ENCODE data around the gene VOPP1.
"Not testable (repeated sequence)": the region's sequence is repeated elsewhere in the genome, so short reads cannot be mapped to it uniquely, and the experiment has no call there.

VOPP1 gene

DNA sequence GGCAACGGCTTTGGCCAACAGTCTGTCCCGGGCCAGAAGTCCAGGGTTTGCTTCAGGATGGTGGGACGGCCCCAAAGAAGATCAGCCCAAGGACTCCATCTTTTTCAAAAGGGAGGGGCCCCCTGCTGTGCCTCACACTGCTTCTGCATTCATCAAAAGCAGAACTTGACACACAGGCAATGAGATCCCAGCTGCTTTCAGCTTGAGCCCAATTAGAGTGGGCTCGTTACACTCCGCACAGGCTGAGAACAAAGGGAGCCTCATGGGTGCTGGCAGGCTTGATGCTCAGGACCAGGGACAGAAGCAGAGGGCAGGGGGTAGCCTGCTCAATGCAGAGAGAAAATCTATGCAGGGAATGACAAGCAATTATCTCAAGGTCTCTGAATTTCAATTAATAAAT is 45.5 kb downstream of the VOPP1 start:
- DNase-seq, result no peak

DNA sequence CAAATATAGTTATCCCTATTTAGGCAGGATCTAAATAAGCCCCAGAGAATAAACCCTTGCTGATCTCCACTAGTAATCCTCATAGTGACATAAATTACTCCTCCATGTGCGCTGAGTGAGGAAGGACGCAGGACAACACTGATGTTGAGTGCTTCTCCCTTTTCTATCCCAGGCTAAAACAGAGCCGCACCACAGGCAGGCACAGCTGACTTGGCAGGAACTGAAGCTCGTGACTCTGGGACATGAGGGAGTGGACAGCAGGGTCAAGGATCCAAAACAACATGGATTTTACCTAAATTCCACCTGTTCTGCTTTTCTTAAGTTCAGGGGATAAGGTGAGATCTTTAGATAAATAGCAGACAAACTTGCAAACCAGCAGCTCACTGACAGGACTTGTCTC is 46.0 kb downstream of the VOPP1 start:
- no peak for DNase-seq

DNA sequence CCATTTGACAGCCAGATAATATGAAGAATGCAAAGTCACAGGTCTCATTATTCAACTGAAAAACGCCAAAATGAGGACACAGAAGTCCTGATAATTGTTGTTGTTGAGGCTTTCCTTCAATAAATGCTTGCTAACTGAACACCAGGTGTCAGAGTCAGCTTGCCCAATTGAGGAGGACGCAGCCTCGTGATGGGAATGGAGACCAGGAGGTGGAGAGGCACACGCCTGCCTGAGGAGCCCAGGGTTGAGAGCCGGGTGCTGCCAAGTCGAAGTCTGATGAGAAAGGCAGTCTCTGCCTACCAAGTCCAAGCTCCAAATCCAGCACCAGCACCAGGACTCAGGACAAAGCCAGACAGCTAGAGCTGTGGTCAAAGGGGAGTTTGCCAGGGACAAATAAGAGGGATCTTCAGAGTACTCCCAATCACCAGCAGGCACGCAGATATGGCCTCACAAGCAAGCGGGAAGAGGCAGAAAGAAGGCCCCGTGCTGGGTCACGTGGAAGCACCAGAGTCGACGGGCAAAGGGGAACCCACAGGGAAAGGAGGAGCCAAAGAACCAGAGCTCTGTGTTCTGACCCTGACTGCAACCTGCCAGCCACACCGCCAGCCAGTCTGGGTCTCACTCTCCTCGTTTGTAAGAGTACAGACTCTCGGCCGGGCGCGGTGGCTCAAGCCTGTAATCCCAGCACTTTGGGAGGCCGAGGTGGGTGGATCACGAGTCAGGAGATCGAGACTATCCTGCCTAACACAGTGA is 47.6 kb downstream of the VOPP1 start:
- no peak for DNase-seq

DNA sequence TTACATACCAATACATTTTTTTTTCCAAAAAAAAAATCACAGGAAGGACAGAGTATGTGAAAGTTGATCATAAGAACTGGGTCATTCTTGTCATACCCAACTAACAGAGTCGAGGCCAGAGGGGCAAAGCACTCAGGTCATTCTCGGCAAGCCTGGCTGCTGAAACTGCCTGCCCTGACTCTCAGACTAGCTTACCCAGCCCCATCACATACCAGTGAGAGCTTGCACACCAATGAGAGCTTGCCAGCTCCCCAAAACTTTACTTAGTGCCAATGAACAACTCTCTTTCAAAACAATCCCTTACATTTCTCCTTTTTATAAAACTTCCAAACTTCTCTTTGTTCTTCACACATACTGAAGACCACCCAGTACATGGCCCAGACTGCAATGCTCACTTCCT is 48.9 kb downstream of the VOPP1 start:
- DNase-seq, result no peak

DNA sequence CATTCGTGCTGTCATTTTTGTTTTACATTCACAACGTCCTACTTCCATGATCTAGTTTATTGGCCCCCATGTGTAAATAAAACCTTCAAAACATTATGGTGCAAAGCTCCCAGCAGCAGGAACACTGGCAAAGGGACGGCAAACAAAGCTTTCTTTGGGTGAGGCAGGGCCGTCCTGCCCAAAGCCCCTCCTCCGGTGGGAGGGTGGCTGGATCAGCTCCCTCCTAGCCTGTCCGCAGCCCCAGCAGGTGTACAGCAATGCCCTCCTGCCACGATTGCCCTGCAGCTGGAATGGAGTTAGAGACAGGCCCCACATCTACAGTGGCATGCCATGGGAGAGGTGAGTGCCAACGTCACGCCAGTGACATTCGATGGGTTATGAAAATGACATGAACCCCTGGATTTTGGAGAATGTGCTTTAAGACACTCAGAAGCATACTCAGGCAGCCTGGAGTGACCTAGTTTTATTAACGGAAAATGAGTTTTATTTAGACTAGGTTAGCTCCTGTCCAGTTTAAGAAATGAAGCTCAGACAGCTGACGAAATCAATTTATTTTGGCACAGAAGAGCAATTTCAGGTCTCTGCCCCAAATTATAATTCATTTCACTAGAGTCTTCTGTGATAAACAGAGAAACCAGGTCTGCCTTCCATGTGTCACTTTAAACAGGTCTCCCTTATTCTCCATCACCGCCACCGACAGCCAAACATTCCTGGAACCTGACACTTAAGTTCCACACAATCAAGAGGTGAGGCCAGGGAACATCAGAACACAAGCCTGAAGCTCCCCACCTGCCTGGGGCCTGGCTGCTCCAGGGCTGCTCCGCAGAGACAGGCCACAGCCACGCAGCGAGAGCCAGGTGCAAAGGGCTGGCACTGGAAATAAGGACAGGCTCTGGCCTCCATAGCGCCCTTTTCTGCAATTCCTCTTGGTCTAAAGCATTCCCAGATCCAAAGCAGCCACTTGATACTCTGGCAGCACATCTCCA is 50.1 kb downstream of the VOPP1 start:
- DNase-seq, result no peak

DNA sequence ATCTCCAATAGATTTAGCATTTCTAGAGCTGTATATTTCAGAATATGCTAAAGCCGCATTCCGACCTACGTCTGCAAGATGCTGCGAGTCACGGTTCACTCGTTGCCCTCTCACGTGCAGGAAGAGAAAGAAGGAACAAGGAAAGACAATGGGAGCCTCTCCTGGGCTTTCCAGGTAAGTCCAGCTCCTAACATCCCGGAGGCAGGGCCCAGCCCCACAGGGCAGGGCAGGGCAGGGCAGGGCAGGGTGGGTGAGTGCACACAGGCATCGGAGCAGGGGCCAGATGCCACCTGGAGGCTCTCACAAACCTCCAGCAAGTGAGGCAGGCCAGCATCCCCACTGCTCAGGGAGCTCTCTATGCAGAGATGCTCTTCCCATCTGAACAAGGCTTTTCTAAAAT is 50.8 kb downstream of the VOPP1 start:
- DNase-seq, result no peak

DNA sequence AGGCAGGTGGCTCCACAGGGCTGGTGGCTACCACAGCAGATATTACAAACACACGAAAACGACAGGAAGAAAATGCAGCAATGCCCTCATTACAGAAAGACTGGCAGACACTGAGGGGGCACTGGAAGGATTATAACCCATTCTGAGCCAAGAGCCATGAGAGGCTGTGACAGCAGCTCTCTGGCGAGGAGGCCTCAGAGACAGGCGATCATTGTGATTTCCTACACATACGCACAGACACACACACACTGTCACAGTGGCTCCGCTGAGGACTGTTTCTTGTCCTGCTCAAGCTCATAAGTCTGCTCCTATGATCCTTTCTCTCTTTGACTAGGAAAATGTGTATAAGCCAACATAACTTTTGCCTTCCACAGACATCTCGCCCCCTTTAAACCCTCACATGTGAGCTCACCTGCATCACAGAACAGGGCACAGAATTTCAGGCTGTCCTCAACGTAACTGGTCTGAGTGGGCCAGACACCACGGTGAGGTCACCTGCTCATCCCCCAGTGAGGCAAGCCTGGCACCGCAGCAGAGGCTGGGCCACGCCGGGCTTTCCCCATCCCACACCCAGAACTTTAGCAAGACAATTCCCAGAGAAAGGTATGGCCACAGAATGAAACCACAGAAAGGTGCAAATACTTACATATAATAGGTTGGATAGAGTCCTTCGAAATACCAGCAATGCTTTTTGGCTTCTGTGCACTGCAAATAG is 51.7 kb downstream of the VOPP1 start:
- no peak for DNase-seq

DNA sequence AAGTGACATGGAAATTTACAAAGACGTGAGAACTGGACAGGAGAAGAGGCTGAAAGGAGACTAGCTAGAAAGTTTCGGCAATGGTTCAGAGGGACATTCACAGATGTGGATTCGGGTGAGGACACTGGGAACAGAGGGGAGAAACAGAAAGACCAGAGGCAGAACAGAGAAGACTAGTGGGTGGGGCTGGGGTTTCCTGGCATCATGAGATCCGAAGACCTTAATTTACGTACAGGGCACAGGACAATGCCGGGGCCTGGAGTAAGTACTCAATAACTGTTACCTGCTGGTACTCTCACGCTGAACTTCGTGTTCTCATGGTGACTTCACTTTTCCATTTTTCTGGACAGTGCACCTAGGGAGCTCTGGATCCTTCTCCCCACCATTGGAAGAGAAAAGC is 53.5 kb downstream of the VOPP1 start:
- no peak for DNase-seq

DNA sequence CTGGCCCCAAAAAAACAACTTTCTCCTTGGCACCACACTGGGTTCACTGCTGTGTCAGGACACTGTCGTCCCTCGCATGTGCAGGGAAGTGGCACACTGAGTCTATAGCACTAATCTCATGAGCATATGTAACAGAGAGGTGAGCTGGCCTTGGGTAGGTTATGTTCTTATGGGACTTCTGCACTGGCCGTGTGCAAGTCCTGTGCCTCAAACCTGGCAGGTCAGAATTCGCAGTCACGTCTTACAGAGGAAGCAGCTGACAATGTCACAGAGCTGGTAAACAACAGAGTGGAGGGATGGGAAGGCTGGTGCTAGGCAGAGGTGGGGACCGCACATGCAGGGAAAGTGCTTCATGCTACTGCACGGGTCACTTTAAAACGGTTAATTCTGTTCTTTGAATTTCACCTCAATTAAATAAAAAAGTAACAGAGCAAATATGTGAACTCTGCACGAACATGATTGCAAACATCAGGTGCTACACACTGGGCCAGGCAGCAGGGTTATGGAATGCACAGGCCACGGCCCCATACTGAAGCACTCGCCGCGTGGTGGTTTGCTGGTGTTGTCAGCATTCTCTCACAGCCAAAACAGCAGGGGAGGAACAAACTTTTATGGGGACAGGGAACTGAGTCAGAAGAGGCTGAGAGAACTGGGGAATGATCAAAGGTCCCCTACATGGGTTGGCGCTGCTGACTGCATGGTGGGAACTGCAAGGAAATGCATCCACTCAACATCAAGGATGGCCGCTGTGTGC is 54.2 kb downstream of the VOPP1 start:
- no peak for DNase-seq

DNA sequence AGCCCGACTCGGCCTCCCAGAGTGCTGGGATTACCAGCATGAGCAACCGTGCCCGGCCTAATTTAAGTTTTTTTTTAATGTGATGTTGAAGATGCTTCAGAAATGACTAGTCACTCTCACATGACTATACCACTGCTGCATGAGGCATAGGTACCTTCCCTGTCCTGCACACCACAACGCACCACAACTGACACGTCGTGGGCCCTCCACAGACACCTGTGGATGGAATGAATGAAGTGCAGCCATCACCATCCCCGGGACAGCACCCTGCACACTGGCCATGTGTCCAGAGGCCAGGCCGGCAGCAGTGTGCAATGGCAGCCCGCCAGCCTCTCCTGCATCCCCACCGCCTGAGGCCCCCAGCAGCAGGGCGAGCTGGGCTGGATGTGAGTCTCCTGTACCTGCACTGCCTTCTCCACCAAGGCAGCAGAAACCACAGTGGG is 55.1 kb downstream of the VOPP1 start:
- no peak for DNase-seq

DNA sequence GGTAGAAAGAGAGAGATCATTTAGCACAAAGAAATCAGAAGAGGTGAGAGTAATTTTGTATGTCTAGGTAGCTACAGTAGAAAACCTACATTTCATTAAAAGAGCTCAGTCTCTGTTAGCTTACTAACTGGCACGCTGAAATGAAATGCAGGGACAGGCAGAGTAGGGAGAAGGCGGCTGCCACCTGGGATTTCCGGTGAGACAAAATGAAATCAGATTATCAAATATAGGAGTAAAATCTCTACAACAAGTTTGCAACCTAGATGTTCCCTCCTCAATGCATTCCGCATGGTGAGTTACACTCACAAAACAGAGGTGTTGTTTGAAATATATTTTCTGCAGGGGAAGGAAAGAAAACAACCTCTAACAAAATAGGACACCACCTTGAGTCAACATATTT is 55.9 kb downstream of the VOPP1 start:
- no peak for DNase-seq

DNA sequence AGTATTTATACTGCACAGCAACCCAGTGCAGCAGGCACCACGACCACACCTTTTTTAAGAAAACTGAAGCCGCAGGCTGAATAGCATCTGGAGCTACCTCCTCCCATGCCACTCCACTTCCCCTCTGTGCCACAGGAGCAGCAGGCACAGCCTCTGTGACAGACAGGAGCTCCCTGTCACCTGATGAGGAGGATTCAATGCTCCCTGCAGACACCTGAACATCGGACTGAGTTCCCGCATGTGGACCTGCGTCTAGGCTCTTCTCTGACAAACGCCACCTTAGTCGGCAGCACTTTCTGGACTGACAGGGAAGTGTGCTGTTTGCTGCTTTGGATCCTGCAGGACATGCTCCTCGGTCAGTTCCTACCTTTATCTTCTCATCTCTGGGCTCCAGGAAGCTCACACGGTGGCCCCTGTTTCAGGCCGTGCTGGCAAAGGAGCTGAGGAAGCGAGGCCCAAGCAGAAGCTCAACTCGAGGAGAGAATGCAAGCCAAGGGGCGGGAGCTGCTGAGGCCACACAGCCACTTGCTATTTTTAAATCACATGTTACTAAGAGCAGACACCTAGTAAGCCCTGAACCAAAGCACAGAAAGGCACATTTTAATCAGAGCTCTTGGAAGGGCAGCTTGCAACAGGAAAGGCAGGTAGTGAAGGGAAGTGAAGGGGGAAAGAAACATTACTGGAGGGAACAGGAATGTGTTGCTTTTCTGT is 56.6 kb downstream of the VOPP1 start:
- DNase-seq, result no peak

DNA sequence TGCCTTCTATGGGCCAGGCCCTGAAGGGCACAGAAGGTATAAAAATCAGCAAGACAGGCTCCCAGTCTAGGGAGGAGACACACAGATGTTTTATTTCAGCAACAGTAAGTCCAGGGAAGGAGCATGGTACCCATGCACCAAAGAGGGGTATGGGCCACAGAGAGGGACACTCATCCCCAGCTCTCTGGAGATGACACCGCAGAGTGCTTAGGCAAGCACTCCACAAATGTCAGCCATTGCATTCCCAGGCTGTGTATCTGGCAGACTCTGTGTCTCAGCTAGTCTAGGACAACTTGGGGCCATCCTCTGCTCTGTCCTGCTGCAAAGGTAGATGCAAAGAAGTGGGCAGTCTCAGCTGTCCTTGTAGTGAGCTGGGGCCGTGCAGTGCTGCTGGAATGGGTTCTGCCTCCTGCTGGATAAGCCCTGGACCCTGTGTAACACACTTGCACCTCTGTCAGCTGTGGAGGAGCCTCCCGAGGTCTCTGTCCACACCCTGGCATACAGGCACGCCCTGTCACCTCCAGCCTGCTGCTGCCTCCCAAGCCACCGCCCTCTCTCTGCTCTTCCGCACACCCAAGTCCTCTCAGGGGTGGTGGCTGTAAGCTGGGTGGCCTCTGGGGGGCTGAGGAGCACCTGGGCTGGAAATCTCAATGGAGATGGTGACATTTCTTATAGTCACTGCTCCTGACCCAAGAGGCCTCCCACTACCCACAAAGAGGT is 57.6 kb downstream of the VOPP1 start:
- no peak for DNase-seq

DNA sequence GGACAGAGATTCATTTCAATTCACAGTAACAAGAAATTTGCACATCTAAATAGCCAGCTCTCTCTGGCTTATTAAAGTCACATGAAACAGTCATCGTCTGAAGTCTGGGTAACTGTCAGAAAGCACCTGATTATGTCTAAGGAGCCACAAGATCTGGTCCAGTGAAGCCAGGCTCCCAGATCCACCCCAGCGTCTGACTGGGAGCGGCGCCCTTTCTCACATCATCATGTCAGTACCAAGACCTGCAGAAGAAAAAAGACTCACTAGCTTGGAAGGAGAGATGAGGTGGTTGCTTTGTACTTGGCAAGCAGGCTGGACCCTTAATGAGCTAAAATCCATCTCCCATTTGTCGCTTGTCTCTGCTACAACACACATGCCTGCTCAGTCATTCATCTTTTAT is 58.4 kb downstream of the VOPP1 start:
- DNase-seq, result no peak

DNA sequence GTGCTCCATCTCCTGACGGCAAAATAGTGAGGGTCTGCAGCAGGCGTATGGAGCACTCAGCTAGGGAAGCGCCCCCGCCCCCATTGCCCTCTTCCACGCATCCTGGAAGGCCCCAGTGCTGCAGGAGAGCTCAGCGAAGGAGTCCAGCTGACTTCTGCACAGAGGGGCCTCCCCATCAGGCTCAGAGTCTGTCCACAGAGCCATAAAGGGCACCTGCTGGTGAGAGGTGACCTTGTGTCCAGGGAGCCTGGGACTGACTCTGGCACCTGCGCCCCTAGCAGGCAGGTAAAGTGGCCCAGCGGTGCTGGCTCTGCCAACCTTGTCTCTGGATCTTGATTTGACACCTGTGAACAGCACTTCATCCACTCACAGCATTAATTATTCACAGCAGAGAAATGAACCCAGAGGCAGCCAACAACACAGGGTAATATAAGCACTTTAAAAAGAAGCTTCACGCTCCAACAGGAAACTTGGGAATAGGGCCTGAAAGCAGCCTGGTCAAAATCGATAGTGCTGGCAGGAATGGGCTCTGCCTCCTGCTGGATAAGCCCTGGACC is 59.6 kb downstream of the VOPP1 start:
- DNase-seq, result no peak

DNA sequence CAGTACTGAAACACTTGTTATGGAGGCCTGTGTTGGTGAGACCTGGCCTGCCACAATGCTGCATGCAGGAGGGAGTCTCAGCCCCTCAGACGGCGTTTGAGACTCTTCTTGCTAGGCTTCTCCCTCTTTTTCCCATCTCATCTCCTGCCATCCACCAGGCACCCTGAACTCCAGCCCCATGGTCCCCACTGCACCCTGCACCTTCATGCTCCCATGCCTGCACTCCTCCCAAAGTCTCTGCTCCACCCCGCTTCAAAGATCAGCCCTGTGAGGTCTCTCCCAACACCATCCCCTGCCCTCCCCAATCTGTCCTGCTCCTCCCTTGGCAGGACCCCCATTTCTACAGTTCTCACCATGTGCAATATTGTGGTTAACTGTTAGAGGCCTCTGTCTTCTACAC is 61.7 kb downstream of the VOPP1 start:
- no peak for DNase-seq

DNA sequence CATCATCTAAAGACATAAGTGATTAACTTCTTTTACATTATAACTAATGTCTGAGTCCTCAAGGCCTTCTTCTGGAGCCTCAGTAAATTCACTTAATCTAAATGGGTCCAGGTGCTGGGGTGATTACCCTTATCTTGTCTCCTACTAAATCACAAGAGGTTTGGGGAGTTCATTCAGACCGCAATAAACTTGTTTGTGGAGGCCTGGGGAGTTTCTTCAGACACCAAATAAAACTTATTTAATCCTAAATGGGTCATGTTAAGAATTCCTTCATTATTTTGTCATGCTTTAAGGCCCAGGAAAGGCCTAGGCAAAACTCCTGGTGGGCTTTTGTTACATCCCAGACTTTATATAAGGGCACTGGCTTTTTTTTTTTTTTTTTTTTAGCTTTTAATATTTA is 62.1 kb downstream of the VOPP1 start:
- DNase-seq, result not testable (repeated sequence)

DNA sequence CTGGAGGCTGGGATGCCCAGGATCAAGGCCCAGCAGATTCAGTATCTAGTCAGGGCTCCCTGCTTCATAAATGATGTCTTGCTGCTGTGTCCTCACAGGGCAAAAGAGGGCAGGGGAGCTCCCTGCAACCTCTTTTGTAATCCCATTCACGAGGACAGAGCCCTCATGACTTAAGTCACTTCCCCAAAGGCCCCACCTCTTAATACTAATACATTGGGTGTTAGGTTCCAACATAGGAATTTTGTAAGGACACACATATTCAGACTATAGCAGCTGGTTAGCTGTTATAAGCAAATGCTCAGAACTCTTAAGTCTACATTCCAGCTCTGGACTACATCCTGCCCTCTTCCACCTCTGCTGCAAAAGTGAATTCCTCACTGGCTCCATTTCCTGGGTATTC is 63.0 kb downstream of the VOPP1 start:
- DNase-seq, result no peak

DNA sequence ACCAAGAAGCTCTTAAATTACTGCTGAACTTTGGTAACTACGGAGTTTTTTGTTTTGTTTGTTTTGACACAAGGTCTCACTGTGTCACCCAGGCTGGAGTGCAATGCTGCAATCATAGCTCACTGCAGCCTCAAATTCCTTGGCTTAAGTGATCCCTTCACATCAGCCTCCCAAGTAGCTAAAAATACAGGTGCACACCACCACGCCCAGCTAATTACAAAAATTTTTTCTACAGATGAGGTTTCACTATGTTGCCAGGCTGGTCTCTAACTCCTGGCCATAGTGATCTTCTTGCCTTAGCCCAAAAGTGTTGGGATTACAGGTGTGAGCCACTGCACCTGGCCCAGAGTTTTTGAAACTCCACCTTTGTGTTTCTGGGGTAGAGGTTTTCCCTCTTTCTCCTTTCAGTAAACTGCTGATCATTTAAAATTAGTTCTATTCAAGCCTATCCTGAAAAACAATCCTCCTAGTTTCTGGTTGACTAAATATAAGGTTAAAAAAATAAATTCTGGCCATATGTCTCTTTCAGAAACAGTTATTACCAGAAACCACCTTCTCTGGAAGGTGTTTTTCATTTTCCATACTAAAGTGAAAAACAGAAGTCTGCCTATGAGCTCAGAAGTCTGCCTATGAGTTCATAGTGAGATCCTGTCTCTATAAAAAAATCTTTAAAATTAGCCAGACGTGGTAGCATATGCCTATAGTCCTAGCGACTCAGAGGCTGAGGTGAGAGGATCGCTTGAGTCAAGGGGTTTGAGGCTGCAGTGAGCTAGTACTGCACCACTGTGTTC is 63.9 kb downstream of the VOPP1 start:
- DNase-seq, result no peak

DNA sequence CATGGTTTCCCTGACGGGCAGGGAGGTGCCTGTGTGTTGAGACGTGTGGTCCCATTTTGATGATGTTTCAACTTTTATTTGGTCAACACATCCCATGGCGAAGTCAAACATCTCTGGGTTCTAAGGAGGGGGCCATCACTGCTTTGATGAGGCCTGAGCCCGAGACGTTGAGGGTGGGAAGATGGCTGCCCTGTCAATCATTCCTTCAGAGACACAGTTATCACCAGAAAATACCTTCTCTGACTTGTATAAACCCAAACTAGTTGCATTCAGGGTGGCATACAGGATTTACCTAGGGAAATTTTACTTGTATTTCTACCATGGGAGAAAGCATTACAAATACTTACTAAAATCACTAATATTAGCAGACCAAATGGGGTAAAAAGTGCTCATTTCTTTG is 64.6 kb downstream of the VOPP1 start:
- DNase-seq, result no peak

Measured in activated naive CD4-positive, alpha-beta T cell (primary cell).